K562 (cell line): ENCODE results near the gene ERFL. TPM values are rescaled to one million over a fixed set of nuclear protein-coding genes. Genes with fewer than 3 reads are reported as not detected.

Experiments used
- HDAC8 ChIP-seq: fragments of 450-650 bp; IDR thresholded peaks from 2 replicates; pipeline ENCODE4 v1.6.1; 2016; ENCODE audit warnings: mild to moderate bottlenecking, missing genetic modification characterization, moderate library complexity, missing compliant biosample characterization
- HEY1 ChIP-seq: fragments of 250-450 bp; sonication (Bioruptor Pico); IDR thresholded peaks from 2 replicates; pipeline ENCODE4 v1.5.0; 2020; ENCODE audit warnings: mild to moderate bottlenecking, moderate library complexity, borderline replicate concordance
- IRF2 ChIP-seq: sonication (generic); formaldehyde crosslinking; IDR thresholded peaks from 2 replicates; pipeline ENCODE4 v1.8.1; 2022; ENCODE audit warnings: mild to moderate bottlenecking, missing genetic modification reagents
- JUN ChIP-seq, 2 experiments: sonication (generic) in 1 of 2; formaldehyde crosslinking in 1 of 2; IDR thresholded peaks; 2 replicates each; pipeline versions ENCODE4 v1.6.1 to v1.8.0; 2012 to 2022; ENCODE audit warnings: borderline replicate concordance in 2 of 2, mild to moderate bottlenecking in 2 of 2, improper control_type of control experiment in 1 of 2, low read depth in 1 of 2, low read length in 1 of 2, missing genetic modification reagents in 1 of 2
- MAFF ChIP-seq: IDR thresholded peaks from 2 replicates; pipeline ENCODE4 v1.6.1; 2012; ENCODE audit warnings: low read length, improper control_type of control experiment
- MTA2 ChIP-seq: fragments of 450-650 bp; IDR thresholded peaks from 2 replicates; pipeline ENCODE4 v1.6.1; 2016; ENCODE audit warnings: low read depth
- RBM15 ChIP-seq: fragments of 200-400 bp; formaldehyde crosslinking; IDR thresholded peaks from 2 replicates; pipeline ENCODE4 v1.6.1; 2018; ENCODE audit warnings: mild to moderate bottlenecking, low read length, moderate library complexity; ENCODE audit not compliant: insufficient read depth
- SLC30A9 ChIP-seq: fragments of 250-450 bp; sonication (Bioruptor Pico); IDR thresholded peaks from 2 replicates; pipeline ENCODE4 v1.8.0; 2022; ENCODE audit warnings: mild to moderate bottlenecking, moderate library complexity
- STAG1 ChIP-seq: sonication (generic); formaldehyde crosslinking; IDR thresholded peaks from 2 replicates; pipeline ENCODE4 v1.5.0; 2020; ENCODE audit warnings: missing genetic modification reagents, borderline replicate concordance
- ZNF23 ChIP-seq: fragments of 250-450 bp; sonication (Bioruptor Pico); IDR thresholded peaks from 2 replicates; pipeline ENCODE4 v1.4.0; 2020; ENCODE audit warnings: mild to moderate bottlenecking
- ZNF444 ChIP-seq: fragments of 250-450 bp; sonication (Bioruptor Pico); IDR thresholded peaks from 2 replicates; pipeline ENCODE4 v1.4.0; 2020; ENCODE audit warnings: mild to moderate bottlenecking, moderate library complexity
- polyA plus RNA-seq, 8 experiments: library from polyadenylated mRNA; depleted of rRNA in 4 of 8; stranded (reverse) in 5 of 8; unstranded in 3 of 8; fragments of >200 nt; fragmentation: Nextera tagmentation in 2 of 8; fragmentation: Illumina TruSeq in 1 of 8; extraction: Ambion mirVana in 2 of 8; extraction: Trizol in 1 of 8; gene quantifications; 2 replicates each; pipeline versions ENCODE4 v1.2.1 to v1.2.3, GENCODE V29; 2011 to 2014; ENCODE audit warnings: inconsistent platforms in 1 of 8, missing spikeins in 1 of 8
- total RNA-seq, 7 experiments: library from RNA; depleted of rRNA in 6 of 7; stranded (reverse); fragments of >200 nt in 6 of 7; fragmentation: Illumina TruSeq in 2 of 7; extraction: Trizol in 2 of 7; gene quantifications; 2 replicates each; pipeline versions ENCODE4 v1.2.1 to v1.2.3, GENCODE V29; 2011 to 2021; ENCODE audit warnings: low replicate concordance in 1 of 7
- TF ChIP-seq, protein P1 (sequence below): sonication (generic); formaldehyde crosslinking; IDR thresholded peaks from 2 replicates; pipeline ENCODE4 v1.8.0; 2023; ENCODE audit warnings: missing genetic modification reagents, mild to moderate bottlenecking, borderline replicate concordance
- TF ChIP-seq, protein P2 (sequence below): fragments of 450-650 bp; conservative IDR thresholded peaks from 2 replicates; pipeline ENCODE4 v1.6.1; 2016; ENCODE audit warnings: missing genetic modification characterization, low read depth, mild to moderate bottlenecking, missing compliant biosample characterization, moderate library complexity
- TF ChIP-seq, protein P3 (sequence below), 2 experiments: IDR thresholded peaks; 2 replicates each; pipeline ENCODE4 v1.6.1; 2012; ENCODE audit warnings: improper control_type of control experiment in 2 of 2, low read depth in 2 of 2, low read length in 2 of 2, borderline replicate concordance in 1 of 2
- TF ChIP-seq, protein P4 (sequence below): fragments of 250-450 bp; sonication (Bioruptor Pico); IDR thresholded peaks from 2 replicates; pipeline ENCODE4 v1.5.0; 2021

Gene ERFL
- total and polyA plus RNA-seq, 9 of the 15 experiments (the other 6 are each of a cell fraction or from before 2014, with no cell fraction given): 0.07 to 0.75 (median 0.32) TPM; not detected in 4

DNA sequence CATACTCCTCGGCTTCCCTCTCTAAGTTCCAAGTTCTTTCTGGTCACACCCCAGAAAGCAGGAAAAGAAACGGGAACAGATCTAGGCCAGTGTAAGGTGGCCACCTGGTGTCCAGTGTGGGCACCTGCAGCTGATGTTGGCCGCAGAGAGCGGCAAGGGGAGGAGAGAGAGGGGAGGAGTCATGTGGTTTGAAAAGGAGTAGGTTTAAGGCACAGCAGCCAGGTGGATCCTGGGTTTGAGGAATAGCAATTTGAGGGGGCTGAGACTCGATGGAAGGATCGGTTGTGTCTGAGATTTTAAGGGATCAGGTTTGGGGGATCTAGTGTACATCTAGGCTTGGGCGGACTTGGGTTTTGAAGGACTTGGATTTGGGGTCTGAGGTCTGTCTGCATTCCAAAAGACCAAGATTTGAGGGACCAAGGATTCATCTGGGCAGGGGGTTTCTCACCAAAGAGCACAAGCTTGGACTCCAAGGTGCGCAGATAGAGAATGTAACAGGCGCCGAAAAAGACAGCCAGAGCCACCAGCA lies 29.7 kb upstream of the ERFL start (continued):
- TF ChIP-seq, protein P1, sequence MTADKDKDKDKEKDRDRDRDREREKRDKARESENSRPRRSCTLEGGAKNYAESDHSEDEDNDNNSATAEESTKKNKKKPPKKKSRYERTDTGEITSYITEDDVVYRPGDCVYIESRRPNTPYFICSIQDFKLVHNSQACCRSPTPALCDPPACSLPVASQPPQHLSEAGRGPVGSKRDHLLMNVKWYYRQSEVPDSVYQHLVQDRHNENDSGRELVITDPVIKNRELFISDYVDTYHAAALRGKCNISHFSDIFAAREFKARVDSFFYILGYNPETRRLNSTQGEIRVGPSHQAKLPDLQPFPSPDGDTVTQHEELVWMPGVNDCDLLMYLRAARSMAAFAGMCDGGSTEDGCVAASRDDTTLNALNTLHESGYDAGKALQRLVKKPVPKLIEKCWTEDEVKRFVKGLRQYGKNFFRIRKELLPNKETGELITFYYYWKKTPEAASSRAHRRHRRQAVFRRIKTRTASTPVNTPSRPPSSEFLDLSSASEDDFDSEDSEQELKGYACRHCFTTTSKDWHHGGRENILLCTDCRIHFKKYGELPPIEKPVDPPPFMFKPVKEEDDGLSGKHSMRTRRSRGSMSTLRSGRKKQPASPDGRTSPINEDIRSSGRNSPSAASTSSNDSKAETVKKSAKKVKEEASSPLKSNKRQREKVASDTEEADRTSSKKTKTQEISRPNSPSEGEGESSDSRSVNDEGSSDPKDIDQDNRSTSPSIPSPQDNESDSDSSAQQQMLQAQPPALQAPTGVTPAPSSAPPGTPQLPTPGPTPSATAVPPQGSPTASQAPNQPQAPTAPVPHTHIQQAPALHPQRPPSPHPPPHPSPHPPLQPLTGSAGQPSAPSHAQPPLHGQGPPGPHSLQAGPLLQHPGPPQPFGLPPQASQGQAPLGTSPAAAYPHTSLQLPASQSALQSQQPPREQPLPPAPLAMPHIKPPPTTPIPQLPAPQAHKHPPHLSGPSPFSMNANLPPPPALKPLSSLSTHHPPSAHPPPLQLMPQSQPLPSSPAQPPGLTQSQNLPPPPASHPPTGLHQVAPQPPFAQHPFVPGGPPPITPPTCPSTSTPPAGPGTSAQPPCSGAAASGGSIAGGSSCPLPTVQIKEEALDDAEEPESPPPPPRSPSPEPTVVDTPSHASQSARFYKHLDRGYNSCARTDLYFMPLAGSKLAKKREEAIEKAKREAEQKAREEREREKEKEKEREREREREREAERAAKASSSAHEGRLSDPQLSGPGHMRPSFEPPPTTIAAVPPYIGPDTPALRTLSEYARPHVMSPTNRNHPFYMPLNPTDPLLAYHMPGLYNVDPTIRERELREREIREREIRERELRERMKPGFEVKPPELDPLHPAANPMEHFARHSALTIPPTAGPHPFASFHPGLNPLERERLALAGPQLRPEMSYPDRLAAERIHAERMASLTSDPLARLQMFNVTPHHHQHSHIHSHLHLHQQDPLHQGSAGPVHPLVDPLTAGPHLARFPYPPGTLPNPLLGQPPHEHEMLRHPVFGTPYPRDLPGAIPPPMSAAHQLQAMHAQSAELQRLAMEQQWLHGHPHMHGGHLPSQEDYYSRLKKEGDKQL: no peak
- TF ChIP-seq ZNF444 (CRISPR knock-in tag) (no peak), HDAC8 (tag) (no peak), MAFF (no peak), RBM15 (no peak), HEY1 (CRISPR knock-in tag) (no peak), MTA2 (no peak), SLC30A9 (no peak), IRF2 (CRISPR knock-in tag) (no peak), JUN (IDR thresholded peaks at IDR 0.05; ENCODE audit: borderline replicate concordance, low read depth, low read length) (no peak), JUN (CRISPR knock-in tag; IDR thresholded peaks at IDR 0.05; ENCODE audit: borderline replicate concordance) (no peak), STAG1 (CRISPR knock-in tag) (no peak), ZNF23 (no peak)
- TF ChIP-seq, protein P2, sequence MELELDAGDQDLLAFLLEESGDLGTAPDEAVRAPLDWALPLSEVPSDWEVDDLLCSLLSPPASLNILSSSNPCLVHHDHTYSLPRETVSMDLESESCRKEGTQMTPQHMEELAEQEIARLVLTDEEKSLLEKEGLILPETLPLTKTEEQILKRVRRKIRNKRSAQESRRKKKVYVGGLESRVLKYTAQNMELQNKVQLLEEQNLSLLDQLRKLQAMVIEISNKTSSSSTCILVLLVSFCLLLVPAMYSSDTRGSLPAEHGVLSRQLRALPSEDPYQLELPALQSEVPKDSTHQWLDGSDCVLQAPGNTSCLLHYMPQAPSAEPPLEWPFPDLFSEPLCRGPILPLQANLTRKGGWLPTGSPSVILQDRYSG: no peak
- TF ChIP-seq, protein P3, sequence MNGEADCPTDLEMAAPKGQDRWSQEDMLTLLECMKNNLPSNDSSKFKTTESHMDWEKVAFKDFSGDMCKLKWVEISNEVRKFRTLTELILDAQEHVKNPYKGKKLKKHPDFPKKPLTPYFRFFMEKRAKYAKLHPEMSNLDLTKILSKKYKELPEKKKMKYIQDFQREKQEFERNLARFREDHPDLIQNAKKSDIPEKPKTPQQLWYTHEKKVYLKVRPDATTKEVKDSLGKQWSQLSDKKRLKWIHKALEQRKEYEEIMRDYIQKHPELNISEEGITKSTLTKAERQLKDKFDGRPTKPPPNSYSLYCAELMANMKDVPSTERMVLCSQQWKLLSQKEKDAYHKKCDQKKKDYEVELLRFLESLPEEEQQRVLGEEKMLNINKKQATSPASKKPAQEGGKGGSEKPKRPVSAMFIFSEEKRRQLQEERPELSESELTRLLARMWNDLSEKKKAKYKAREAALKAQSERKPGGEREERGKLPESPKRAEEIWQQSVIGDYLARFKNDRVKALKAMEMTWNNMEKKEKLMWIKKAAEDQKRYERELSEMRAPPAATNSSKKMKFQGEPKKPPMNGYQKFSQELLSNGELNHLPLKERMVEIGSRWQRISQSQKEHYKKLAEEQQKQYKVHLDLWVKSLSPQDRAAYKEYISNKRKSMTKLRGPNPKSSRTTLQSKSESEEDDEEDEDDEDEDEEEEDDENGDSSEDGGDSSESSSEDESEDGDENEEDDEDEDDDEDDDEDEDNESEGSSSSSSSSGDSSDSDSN (IDR thresholded peaks at IDR 0.05; ENCODE audit: borderline replicate concordance in 1 of 2, low read depth in 2 of 2, low read length in 2 of 2): no peak
- TF ChIP-seq, protein P4, sequence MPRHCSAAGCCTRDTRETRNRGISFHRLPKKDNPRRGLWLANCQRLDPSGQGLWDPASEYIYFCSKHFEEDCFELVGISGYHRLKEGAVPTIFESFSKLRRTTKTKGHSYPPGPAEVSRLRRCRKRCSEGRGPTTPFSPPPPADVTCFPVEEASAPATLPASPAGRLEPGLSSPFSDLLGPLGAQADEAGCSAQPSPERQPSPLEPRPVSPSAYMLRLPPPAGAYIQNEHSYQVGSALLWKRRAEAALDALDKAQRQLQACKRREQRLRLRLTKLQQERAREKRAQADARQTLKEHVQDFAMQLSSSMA (CRISPR knock-in tag): no peak
